Measurements from ENCODE around the gene NRIP3.

DNA sequence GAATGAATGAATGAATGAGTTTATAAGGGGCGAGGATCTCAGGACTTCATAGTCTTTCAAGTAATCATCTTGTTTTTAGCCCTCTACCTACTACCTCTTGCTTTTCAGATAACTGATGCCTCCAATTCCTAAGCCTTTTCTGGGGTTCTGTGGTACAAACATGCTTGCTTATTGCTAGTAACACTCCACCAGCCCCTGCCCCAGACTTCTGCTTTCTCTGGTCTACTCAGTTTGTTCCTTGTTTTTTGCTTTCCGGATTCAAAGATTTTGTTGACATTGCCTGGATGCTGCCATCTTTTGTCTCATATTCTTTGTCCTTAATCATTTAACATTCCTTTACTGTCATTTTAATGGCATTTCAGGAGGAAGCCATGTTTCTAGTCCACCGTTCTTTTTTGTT, 30.7 kb downstream of the NRIP3 start:
- TF ChIP-seq POLR2AphosphoS5 (IDR thresholded peaks at IDR 0.05; ENCODE audit: low read depth) (no peak), SPI1 (IDR thresholded peaks at IDR 0.05; ENCODE audit: borderline replicate concordance, low read depth) (peak; percentile 79; the same call in 1 of the 2 replicates)
- TF ChIP-seq, protein P1, sequence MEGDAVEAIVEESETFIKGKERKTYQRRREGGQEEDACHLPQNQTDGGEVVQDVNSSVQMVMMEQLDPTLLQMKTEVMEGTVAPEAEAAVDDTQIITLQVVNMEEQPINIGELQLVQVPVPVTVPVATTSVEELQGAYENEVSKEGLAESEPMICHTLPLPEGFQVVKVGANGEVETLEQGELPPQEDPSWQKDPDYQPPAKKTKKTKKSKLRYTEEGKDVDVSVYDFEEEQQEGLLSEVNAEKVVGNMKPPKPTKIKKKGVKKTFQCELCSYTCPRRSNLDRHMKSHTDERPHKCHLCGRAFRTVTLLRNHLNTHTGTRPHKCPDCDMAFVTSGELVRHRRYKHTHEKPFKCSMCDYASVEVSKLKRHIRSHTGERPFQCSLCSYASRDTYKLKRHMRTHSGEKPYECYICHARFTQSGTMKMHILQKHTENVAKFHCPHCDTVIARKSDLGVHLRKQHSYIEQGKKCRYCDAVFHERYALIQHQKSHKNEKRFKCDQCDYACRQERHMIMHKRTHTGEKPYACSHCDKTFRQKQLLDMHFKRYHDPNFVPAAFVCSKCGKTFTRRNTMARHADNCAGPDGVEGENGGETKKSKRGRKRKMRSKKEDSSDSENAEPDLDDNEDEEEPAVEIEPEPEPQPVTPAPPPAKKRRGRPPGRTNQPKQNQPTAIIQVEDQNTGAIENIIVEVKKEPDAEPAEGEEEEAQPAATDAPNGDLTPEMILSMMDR (IDR thresholded peaks at IDR 0.05; ENCODE audit: insufficient read depth, low read length): no peak
